ENCODE data around the gene CBX4. TPM values are rescaled to one million over a fixed set of nuclear protein-coding genes. Genes with fewer than 3 reads are reported as not detected.

Gene CBX4
- total RNA-seq, 1 donor from 2014 or later, result 9.2 TPM

DNA sequence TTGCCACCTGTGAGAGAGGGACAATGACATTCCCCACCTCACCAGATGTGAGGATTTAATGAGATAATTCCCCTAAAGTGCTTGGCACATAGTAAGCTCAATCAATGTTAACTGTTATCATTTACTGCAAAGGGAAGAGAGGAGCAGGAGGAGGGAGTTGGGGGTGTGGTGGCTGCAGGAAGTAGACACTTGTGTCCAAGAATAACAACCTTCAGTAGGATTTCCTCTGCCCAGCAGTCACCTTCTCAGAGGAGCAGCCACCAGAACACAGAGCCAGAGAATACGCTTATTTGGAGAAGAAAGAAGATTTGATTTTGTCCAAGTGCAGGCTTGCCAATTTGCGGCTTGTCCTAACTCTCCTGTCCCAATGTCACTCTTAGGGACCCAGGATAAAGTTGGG lies 10.2 kb downstream of the CBX4 start:
- DNase-seq (ENCODE audit: low read depth), result no peak

DNA sequence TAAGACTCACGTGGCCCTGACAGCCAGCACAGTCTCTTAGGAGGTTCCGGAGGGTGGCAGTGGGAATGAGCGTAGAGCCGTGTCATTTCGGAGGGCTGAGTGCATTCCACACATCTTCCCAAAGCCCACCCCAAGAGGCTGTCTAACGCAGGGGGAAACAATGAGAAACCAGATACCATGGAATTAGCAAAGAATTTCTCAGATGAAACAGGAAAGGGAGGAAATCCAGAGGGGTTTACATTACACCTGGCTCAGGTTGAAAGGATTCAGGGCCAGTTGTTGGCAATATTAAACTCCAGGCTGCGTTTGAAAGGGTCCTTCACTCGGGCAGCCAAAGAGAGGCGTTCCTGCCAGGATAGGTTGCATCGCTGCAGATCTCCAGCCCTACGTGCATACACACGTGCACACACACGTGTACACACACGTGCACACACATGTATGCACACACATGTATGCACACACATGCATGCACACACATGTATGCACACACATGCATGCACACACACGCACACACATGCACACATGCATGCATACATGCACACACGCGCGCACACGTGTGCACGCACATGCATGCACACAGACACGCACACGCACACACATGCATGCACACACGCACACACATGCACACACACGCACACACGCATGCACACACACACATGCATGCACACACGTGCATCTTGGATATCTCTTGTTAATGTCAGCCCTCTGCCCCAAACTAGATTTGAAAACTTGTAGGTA lies 12.2 kb downstream of the CBX4 start:
- no peak for DNase-seq (ENCODE audit: low read depth)

DNA sequence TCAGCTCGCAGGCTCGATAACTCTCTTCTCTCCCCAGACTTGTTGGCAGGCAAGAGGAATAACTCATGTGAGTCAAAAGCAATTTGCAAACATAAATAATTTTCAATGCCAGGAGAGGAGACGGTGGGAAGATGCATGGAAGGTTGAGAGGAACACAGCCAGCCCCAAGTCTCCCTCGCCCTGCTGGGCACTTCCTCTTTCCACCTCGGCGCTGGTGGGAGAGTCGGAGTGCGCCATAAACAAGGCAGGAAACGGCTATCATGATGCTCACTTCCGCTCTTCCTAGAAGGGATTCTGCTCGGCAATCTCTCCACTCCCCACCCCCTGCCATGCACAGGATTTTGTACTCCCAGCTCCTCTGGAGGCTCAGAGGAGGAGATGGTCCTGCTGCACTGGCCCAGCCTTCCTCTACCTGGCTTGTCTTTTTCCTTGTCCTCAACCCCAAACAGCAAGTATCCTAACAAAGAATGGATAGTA lies 13.0 kb downstream of the CBX4 start:
- DNase-seq (ENCODE audit: low read depth), result no peak

DNA sequence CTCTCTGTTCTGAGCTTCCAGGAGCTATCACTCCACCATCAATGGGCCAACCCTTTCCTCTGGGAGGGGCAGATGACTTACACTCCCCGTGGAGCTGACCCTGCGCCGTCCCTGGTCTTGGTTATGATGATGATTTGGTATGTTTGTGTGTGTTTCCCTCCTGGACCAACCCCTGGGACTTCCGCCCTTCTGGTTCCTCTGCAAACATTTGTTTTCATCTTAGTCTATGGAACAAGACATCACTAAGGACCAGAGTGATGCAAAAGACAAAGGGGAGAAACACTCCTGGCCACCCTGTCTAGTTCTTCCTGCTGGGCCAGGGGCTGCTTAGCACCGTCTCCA lies 13.7 kb downstream of the CBX4 start:
- DNase-seq (ENCODE audit: low read depth), result no peak

GRCh38 chr17:79824893-79825579 lies 14.2 kb downstream of the CBX4 start:
- DNase-seq (ENCODE audit: low read depth), result no peak

DNA sequence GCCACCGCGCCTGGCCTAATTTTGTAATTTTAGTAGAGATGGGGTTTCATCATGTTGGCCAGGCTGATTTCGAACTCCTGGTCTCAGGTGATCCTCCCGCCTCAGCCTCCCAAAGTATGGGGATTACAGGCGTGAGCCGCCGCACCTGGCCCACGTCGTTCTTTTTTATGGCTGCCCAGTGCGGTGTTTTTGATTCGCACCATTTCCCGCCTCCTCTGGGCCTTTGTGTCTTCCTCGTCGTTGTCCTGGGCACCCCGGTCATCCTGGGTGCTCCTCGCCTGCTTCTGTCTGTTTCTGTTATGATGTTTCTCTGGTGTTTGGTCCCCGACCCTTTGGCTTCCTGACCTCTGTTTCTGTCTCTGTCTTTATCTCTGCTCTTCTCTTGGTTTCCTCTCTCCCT lies 15.0 kb downstream of the CBX4 start:
- DNase-seq (ENCODE audit: low read depth), result no peak

DNA sequence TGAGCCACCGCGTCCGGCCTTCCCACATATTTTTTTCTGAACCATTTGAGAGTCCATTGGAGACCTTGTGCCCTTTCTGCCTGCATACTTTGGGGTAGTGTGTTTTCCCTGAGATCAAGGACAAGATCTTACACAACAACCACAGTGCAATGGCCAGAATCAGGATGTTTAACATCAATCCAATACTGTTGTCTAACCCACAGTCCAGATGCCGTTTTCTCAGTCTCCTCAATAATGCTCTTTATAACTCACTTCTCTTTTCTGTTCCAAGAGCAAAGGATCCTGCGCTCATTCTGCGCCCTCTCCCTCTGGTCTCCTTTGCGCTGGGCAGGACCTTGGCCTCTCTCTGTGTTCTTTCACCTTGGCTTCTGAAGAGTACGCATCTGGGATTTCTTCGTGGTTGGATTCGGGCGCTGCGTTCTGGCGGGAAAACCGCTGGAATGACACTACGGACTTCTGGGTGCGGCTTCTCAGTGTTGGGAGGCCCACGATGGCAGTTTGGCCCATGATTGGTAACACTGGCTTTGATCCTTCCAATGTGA lies 16.6 kb downstream of the CBX4 start:
- DNase-seq (ENCODE audit: low read depth), result no peak

GRCh38 chr17:79821331-79822095 lies 17.7 kb downstream of the CBX4 start:
- no peak for DNase-seq (ENCODE audit: low read depth)

DNA sequence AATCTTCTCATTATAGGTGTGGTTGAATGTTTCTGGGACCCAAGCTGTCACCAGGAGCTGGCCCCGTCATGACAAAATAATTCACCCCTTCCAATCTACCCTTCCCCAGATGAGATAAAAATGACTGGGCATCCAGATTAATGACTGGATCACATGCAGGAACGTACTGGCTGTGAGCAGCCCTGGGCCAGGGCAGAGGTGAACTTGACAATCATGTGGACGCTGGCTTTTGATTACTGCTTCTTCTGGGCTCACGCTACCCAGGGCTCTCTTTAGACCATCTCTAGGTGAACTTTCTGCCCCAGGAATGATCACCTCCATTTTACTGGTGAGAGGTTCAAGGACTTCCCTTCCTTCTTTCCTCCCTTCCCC lies 18.3 kb downstream of the CBX4 start:
- DNase-seq (ENCODE audit: low read depth), result no peak

GRCh38 chr17:79819534-79820276 lies 19.5 kb downstream of the CBX4 start:
- DNase-seq (ENCODE audit: low read depth), result no peak

DNA sequence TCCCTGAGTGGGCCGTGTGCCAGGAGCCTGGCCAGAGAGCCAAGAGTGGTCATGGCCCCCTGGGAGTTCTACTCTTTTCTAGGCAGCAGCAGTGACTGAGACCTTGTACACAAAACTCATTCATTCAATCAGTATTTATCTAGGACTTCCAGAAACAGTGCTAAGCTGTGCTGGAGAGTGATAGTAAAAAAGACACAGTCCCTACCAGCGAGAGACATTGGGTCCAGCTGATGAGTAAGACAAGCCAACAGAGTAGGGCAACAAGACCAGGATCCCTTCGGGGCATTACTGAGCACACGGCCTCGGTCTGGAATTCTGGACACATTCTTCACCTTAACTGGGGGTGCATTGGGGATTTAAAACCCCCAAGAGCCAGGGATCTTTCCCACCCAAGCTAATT lies 20.2 kb downstream of the CBX4 start:
- no peak for DNase-seq (ENCODE audit: low read depth)

GRCh38 chr17:79818026-79818758 lies 21.0 kb downstream of the CBX4 start:
- DNase-seq (ENCODE audit: low read depth), result no peak

DNA sequence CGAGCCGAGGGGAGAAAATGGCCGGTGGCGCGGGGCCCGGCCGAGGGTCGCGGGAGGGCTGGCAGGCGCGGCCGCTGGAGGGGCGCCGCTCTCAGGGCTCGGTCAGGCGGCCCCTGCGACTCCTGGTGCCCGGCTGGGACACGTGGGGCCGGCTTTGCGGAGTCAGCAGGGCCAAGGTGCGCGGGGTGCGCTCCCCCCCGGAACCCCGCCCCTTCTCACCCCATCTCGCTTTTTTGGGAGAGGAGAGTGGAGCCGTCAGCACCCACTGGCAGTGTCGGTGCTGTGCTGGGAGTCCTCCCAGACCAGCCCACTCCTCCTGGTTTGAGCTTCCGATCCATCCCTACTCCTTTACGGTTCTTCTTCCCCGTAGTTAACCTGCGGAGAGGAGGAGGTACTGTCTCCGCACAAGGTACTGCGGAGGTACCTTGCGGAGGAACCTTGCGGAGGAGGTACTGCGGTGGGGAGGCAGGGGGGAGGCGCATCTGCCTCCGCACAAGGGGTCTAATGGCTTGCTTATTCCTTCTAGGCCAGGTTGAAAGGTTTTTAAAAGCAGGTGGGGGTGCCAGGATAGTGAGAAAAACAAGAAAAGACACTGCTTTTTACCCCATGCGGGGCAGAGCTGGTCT lies 23.3 kb downstream of the CBX4 start:
- no peak for DNase-seq (ENCODE audit: low read depth)

DNA sequence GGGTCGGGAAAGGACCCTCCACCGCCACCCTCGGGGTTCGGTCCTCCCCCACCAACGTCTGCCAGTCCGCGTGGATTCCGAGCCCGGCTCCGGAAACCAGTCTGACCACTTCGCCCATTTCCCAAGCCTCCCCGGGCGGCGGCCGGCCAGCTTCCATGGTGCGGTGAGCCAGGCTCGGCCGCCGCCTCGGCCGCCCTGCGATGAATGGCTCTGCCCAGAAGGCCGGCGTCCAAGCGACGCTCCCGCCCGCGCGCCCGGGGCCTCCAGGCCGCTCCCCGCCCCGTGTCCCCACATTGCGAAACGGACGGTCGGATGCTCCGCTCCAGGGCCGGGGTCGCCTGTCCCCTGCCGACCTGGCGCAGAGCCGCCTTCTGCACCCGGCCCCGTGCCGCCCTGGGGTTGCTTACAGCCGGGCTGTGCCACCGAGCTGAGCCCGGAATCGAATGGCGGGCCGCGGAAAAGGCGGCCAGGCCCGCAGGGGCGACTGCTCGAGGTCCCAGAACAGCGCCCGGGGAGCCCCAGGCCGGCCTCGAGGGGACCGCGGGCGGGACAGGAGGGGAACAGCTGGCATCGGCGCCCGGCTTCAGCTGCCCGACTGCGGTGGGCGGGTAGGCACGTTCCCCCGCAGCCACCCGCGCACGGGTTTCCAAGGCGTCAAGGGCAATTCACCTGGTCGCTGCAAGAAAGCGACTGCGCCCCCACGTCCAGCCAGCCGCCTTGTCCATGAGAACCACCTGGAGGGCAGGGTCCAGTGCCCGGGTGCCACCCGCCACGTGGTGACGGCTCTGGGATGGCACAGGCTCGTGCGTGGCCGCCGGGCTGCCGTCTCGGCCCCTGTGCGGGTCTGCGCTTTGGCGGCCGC lies 24.0 kb downstream of the CBX4 start:
- DNase-seq (ENCODE audit: low read depth), result no peak

- no peak for DNase-seq (ENCODE audit: low read depth)
Measured at GRCh38 chr17:79814127-79814973, 24.9 kb downstream of the CBX4 start.

GRCh38 chr17:79813297-79814126 lies 25.7 kb downstream of the CBX4 start:
- DNase-seq (ENCODE audit: low read depth), result no peak

DNA sequence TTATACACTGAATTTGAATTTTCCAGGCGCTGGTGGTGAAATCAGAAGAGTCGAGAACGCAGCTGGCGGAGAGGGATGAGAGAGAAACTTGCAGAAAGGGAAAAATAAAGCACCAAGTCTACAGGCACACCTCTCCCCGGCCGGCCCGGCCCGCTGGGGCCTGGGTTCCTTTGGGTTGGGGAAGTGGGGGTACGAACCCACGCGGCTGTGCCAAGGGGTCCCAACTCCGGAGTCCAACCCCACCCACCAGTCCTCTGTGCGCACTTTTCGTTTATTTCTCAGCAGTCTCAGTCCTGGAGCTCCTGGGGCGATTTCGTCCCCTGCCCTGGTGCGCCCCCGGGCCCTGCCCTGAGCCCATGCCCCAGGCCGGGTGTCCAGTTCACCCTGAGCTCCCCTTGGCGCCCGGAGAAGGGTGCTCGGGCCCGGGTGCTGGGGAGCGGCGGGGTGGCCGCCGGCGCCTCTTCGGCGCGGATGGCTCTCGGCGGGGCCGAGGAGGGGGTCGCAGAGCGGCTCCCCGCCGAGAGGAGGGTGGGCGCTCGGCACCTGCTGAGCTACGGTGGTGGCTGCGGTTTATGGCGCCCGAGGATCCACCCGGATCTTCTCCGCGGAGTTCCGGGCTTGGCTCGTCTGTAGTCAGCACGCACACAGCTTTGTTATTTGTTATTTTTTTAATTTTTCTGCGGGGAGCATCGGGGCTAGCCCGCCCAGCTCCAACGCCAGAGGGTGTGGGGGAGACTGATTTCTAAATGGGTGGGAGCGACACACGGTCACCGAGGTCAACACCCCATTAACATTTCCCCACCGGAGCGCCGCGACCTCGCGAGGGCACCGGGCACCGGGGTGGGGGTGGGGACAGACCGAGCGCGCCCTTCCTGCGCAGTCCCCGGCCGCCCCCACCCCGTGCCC lies 26.6 kb downstream of the CBX4 start:
- no peak for DNase-seq (ENCODE audit: low read depth)
